ENCODE data around the gene PTDSS2.
"Not testable (repeated sequence)": the region's sequence is repeated elsewhere in the genome, so short reads cannot be mapped to it uniquely, and the experiment has no call there.

PTDSS2 gene

GRCh38 chr11:449889-450808 is at the start of gene PTDSS2:
TSS of gene PTDSS2 (plus strand) at chr11:450279. CDS start at chr11:450456, 177 bp downstream.
- DNase-seq (ENCODE audit: low spot score): peak; percentile 96

- DNase-seq (ENCODE audit: low spot score): not testable (repeated sequence)
Observed at GRCh38 chr11:401196-401595, 48.9 kb upstream of the PTDSS2 start.

GRCh38 chr11:403021-403760 is 46.9 kb upstream of the PTDSS2 start:
- no peak for DNase-seq (ENCODE audit: low spot score)

- DNase-seq (ENCODE audit: low spot score): no peak
Observed at GRCh38 chr11:403761-404431, 46.2 kb upstream of the PTDSS2 start.

- no peak for DNase-seq (ENCODE audit: low spot score)
Observed at GRCh38 chr11:404551-405264, 45.4 kb upstream of the PTDSS2 start.

- DNase-seq (ENCODE audit: low spot score): no peak
Observed at GRCh38 chr11:405323-405953, 44.6 kb upstream of the PTDSS2 start.

GRCh38 chr11:405954-406795 is 43.9 kb upstream of the PTDSS2 start:
- no peak for DNase-seq (ENCODE audit: low spot score)

GRCh38 chr11:406796-407650 is 43.1 kb upstream of the PTDSS2 start:
- DNase-seq (ENCODE audit: low spot score): peak; percentile 90

- DNase-seq (ENCODE audit: low spot score): no peak
Observed at GRCh38 chr11:407651-408123, 42.4 kb upstream of the PTDSS2 start.

- DNase-seq (ENCODE audit: low spot score): no peak
Observed at GRCh38 chr11:408154-409007, 41.7 kb upstream of the PTDSS2 start.

- no peak for DNase-seq (ENCODE audit: low spot score)
Observed at GRCh38 chr11:409008-409599, 41.0 kb upstream of the PTDSS2 start.

- DNase-seq (ENCODE audit: low spot score): no peak
Observed at GRCh38 chr11:409600-410483, 40.2 kb upstream of the PTDSS2 start.

- DNase-seq (ENCODE audit: low spot score): not testable (repeated sequence)
Observed at GRCh38 chr11:410711-411110, 39.4 kb upstream of the PTDSS2 start.

- DNase-seq (ENCODE audit: low spot score): not testable (repeated sequence)
Observed at GRCh38 chr11:411520-411919, 38.6 kb upstream of the PTDSS2 start.

GRCh38 chr11:412641-413119 is 37.4 kb upstream of the PTDSS2 start:
- DNase-seq (ENCODE audit: low spot score): no peak

Data from NAMALWA (cell line).